K562 (cell line): ENCODE data around the gene CAPN5. TPM values are rescaled to one million over a fixed set of nuclear protein-coding genes. Genes with fewer than 3 reads are reported as not detected.
A peak's percentile ranks its signal among the peaks of the same experiment; 100 is the strongest.

Experiments
- ATAC-seq: fragments of 200-7000 bp; cut with Tn5 transposase; 3 replicates; pipeline ENCODE4 v1.9.1; 2020; ENCODE audit warnings: moderate library complexity
- BruUV-seq: library from RNA; stranded (reverse); fragments of 400-500 nt; replicated peaks from 2 replicates; lab custom pipeline; 2021; lab: Mats Ljungman, UMichigan
- CTCF ChIA-PET: fragments of 300-600 bp; formaldehyde crosslinking; extraction: SDS; loops from one replicate; lab custom pipeline; 2021; ENCODE audit warnings: low intra/inter-chr PET ratio; lab: Yijun Ruan, JAX
- POLR2A ChIA-PET: fragments of 300-600, 350-650 bp; sonication (Branson Sonifier 250); formaldehyde crosslinking; extraction: SDS; loops from one replicate; lab custom pipeline; 2021; ENCODE audit warnings: antibody characterized with exemption, inconsistent platforms; lab: Yijun Ruan, JAX
- DNase-seq, 4 experiments: peaks; one replicate each; pipeline versions ENCODE4 v3.0.0 to v3.0.0-alpha.2; 2011 to 2018; ENCODE audit warnings: low spot score in 3 of 4, mixed read lengths in 3 of 4; ENCODE audit errors: extremely low read depth in 1 of 4
- FAIRE-seq: peaks from 2 replicates; lab custom pipeline; 2011; peaks lifted over from hg19 to GRCh38; lab: Jason Lieb, UNC
- H2AFZ ChIP-seq: 2 replicates; pipeline ENCODE4 v1.6.0; 2011; ENCODE audit warnings: low read depth, low read length, control low read depth, inconsistent platforms
- H3K27ac ChIP-seq: fragments of 200-600 bp; 3 replicates; pipeline ENCODE4 v1.8.0; 2011; ENCODE audit warnings: low read depth, mild to moderate bottlenecking, control low read depth, inconsistent platforms, low read length, moderate library complexity, mixed read lengths; ENCODE audit errors: extremely low read depth
- H3K27me3 ChIP-seq, 2 experiments: fragments of 300-600 bp in 1 of 2; 2 replicates in 1 of 2; 3 replicates in 1 of 2; pipeline versions ENCODE4 v1.6.0 to v1.8.0; 2011; ENCODE audit warnings: inconsistent platforms in 2 of 2, low read length in 2 of 2, mild to moderate bottlenecking in 1 of 2, mixed read lengths in 1 of 2, moderate library complexity in 1 of 2; ENCODE audit not compliant: control insufficient read depth in 2 of 2, insufficient read depth in 2 of 2
- H3K36me3 ChIP-seq: fragments of 300-600 bp; 3 replicates; pipeline ENCODE4 v1.8.0; 2011; ENCODE audit warnings: mild to moderate bottlenecking, low read length, inconsistent platforms; ENCODE audit not compliant: control insufficient read depth, insufficient read depth
- H3K4me1 ChIP-seq, 2 experiments: fragments of 200-600 bp in 1 of 2; replicated peaks in 1 of 2; 2 replicates in 1 of 2; 3 replicates in 1 of 2; pipeline versions ENCODE4 v1.5.1 to v1.8.0; 2011; ENCODE audit warnings: inconsistent platforms in 2 of 2, low read length in 2 of 2, mild to moderate bottlenecking in 1 of 2, mixed read lengths in 1 of 2, moderate library complexity in 1 of 2; ENCODE audit not compliant: control insufficient read depth in 2 of 2, insufficient read depth in 2 of 2
- H3K4me2 ChIP-seq: 2 replicates; pipeline ENCODE4 v1.6.1; 2011; ENCODE audit warnings: low read length, control low read depth, inconsistent platforms, mixed read lengths; ENCODE audit not compliant: insufficient read depth
- H3K4me3 ChIP-seq: fragments of 200-600 bp; sonication (generic), shearing (Covaris generic); 2 replicates; pipeline ENCODE4 v1.5.1; 2016; ENCODE audit warnings: control low read depth, inconsistent platforms
- H3K79me2 ChIP-seq: fragments of 200-600 bp; 3 replicates; pipeline ENCODE4 v1.8.0; 2011; ENCODE audit warnings: low read length, inconsistent platforms; ENCODE audit not compliant: control insufficient read depth, insufficient read depth
- H3K9ac ChIP-seq, 2 experiments: 2 replicates each; pipeline versions ENCODE4 v1.6.0 to v1.6.1; 2011; ENCODE audit warnings: low read depth in 2 of 2, low read length in 2 of 2, control low read depth in 1 of 2, inconsistent platforms in 1 of 2, mild to moderate bottlenecking in 1 of 2, mixed read lengths in 1 of 2; ENCODE audit not compliant: insufficient read depth in 1 of 2
- H3K9me1 ChIP-seq: one replicate; pipeline ENCODE4 v1.6.0; 2011; ENCODE audit warnings: inconsistent platforms, mild to moderate bottlenecking, low read length, moderate library complexity; ENCODE audit not compliant: control insufficient read depth, insufficient read depth
- H3K9me3 ChIP-seq: replicated peaks from 2 replicates; pipeline ENCODE4 v1.5.1; 2011; ENCODE audit warnings: low read depth, low read length, inconsistent platforms; ENCODE audit not compliant: control insufficient read depth, insufficient read depth
- H4K20me1 ChIP-seq: replicated peaks from 2 replicates; pipeline ENCODE4 v1.6.1; 2011; ENCODE audit warnings: low read length, inconsistent platforms, mixed read lengths; ENCODE audit not compliant: control insufficient read depth, insufficient read depth
- ARID3B ChIP-seq: fragments of 250-450 bp; sonication (Bioruptor Pico); IDR thresholded peaks from 2 replicates; pipeline ENCODE4 v1.4.0; 2020; ENCODE audit warnings: borderline replicate concordance
- CHD7 ChIP-seq: fragments of 200-600 bp; sonication (generic); IDR thresholded peaks from one replicate; pipeline ENCODE4 v1.6.1; 2012; ENCODE audit warnings: mild to moderate bottlenecking, low read depth, low read length, inconsistent platforms
- ESRRA ChIP-seq: fragments of 450-650 bp; IDR thresholded peaks from 2 replicates; pipeline ENCODE4 v1.6.1; 2014; ENCODE audit warnings: low read depth, mild to moderate bottlenecking, moderate library complexity, borderline replicate concordance
- PYGO2 ChIP-seq: fragments of 450-650 bp; IDR thresholded peaks from 2 replicates; pipeline ENCODE4 v1.6.1; 2016; ENCODE audit warnings: mild to moderate bottlenecking, missing genetic modification characterization, moderate library complexity, missing compliant biosample characterization
- whole genome bisulfite sequencing: fragments of 100-300 bp; shearing (Covaris generic); methylation state at CpG from one replicate; pipeline ENCODE4 v1.1.6; 2016; ENCODE audit warnings: low coverage, mixed read lengths; ENCODE audit not compliant: insufficient coverage; ENCODE audit errors: missing lambda C conversion rate; 5-methylcytosine and 5-hydroxymethylcytosine counted together
- in situ Hi-C: fragments of 300-500 bp; cut with MboI; formaldehyde crosslinking; loops from 4 replicates; pipeline ENCODE4 v1.15.0; 2018; ENCODE audit warnings: inconsistent platforms, mixed read lengths
- intact Hi-C: fragments of 100-400 bp; cut with micrococcal nuclease; formaldehyde crosslinking; loops from 2 replicates; pipeline ENCODE4 v1.14.2; 2022
- polyA plus RNA-seq, 8 experiments: library from polyadenylated mRNA; depleted of rRNA in 4 of 8; stranded (reverse) in 5 of 8; unstranded in 3 of 8; fragments of >200 nt; fragmentation: Nextera tagmentation in 2 of 8; fragmentation: Illumina TruSeq in 1 of 8; extraction: Ambion mirVana in 2 of 8; extraction: Trizol in 1 of 8; gene quantifications; 2 replicates each; pipeline versions ENCODE4 v1.2.1 to v1.2.3, GENCODE V29; 2011 to 2014; ENCODE audit warnings: inconsistent platforms in 1 of 8, missing spikeins in 1 of 8
- total RNA-seq, 7 experiments: library from RNA; depleted of rRNA in 6 of 7; stranded (reverse); fragments of >200 nt in 6 of 7; fragmentation: Illumina TruSeq in 2 of 7; extraction: Trizol in 2 of 7; gene quantifications; 2 replicates each; pipeline versions ENCODE4 v1.2.1 to v1.2.3, GENCODE V29; 2011 to 2021; ENCODE audit warnings: low replicate concordance in 1 of 7

The CAPN5 gene
- total and polyA plus RNA-seq, 9 of the 15 experiments (the other 6 are each of a cell fraction or from before 2014, with no cell fraction given) = 0.04 to 0.44 (median 0.14) TPM; not detected in 2

GRCh38 chr11:77159219-77159936, 92.6 kb downstream of the CAPN5 start:
- no peaks in the 10 kb centered on the region for H3K36me3 ChIP-seq
- WGBS = 0% methylated on average over 3 of the region's 4 CpGs
- POLR2A ChIA-PET = interaction anchor here (0.7 to 1.6 kb wide), 2 partner anchors 20 to 1253 kb away, joined by 3 to 4 read pairs; no protein-coding TSS in a partner anchor
- no peak overlapping the region for H3K4me3 ChIP-seq
- no peak for FAIRE-seq
- ATAC-seq = no peak
- no peak overlapping the region for H3K9ac ChIP-seq
- no peaks in the 10 kb centered on the region for H3K9me3 ChIP-seq
- peaks cover 0 to 81% of the 10 kb centered on the region in 2 experiments; a peak in 4 of 5 replicates for H3K27me3 ChIP-seq
- in situ Hi-C loops (no loop called here), intact Hi-C loops (no loop called here)
- H3K79me2 ChIP-seq = no peaks in the 10 kb centered on the region
- DNase-seq = no peak
- CTCF ChIA-PET = no interaction called here
- H3K9me1 ChIP-seq = no peaks in the 10 kb centered on the region
- peaks cover 8% of the 10 kb centered on the region; the same call in 1 of the 2 replicates for H4K20me1 ChIP-seq
- H2AFZ ChIP-seq = no peak overlapping the region
- no peak overlapping the region for H3K4me2 ChIP-seq
- TF ChIP-seq PYGO2 (tag) (no peak), CHD7 (no peak), ARID3B (CRISPR knock-in tag) (no peak), ESRRA (peak; percentile 59)
- no peak overlapping the region for H3K27ac ChIP-seq
- no TSS peak for BruUV-seq
- H3K4me1 ChIP-seq = peaks cover 0 to 5% of the 10 kb centered on the region in 2 experiments; a peak in 1 of 5 replicates
